Measurements from ENCODE around the gene FARS2. TPM values are rescaled to one million over a fixed set of nuclear protein-coding genes. Genes with fewer than 3 reads are reported as not detected.

Gene FARS2
- total and polyA plus RNA-seq, 7 experiments from 2014 or later, result 16.2 to 28.1 (median 20.8) TPM

DNA sequence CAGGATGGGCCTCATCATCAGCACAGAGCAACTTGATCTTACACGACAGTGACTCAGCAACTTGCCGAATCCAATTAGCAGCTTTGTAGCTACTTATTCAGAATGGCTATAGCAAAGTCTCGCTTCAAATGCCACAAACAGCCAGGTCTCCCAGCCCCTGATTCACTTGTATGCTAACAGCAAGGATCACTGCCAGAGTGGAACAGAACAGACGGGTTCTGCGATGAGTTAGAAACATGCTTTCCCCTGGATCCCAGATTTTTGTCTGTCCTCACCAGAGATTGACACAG, 491.0 kb downstream of the FARS2 start:
- intact Hi-C loops (cut with micrococcal nuclease), result no loop called here
- no peaks in the 10 kb centered on the region for H3K4me1 ChIP-seq (ENCODE audit: control insufficient read depth in 2 of 2, insufficient read depth in 2 of 2, low read length in 2 of 2)
- DNase-seq (no peak), ATAC-seq (no peak)
- H3K27ac ChIP-seq (ENCODE audit: low read depth, low read length), result no peak overlapping the region
- no peak overlapping the region for H3K27ac Mint-ChIP-seq
- H3K36me3 ChIP-seq (ENCODE audit: control insufficient read depth in 2 of 3, insufficient read depth in 3 of 3, low read length in 3 of 3), result no peaks in the 10 kb centered on the region
- ChIA-PET POLR2A (interaction anchor here (0.7 kb wide), 1 partner anchor 155 kb away, joined by 3 read pairs; no protein-coding TSS in a partner anchor), CTCF (interaction anchor here (1.0 kb wide), 1 partner anchor 795 kb away, joined by 3 read pairs; no protein-coding TSS in a partner anchor)
- peaks cover 0 to 14% (median 0%) of the 10 kb centered on the region in 3 experiments for H3K9me3 ChIP-seq (ENCODE audit: control insufficient read depth in 2 of 3, low read length in 3 of 3)
- peaks cover 14 to 79% (median 70%) of the 10 kb centered on the region in 5 donors for H3K36me3 Mint-ChIP-seq
- H3K27me3 ChIP-seq (ENCODE audit: control insufficient read depth in 2 of 2, insufficient read depth in 2 of 2, low read length in 2 of 2), result no peaks in the 10 kb centered on the region
- no peak overlapping the region for H3K4me3 Mint-ChIP-seq
- peaks cover 11 to 49% (median 23%) of the 10 kb centered on the region in 11 donors for H3K9me3 Mint-ChIP-seq
- no peaks in the 10 kb centered on the region for H3K27me3 Mint-ChIP-seq
- peaks cover 0 to 6% (median 0%) of the 10 kb centered on the region in 7 donors for H3K4me1 Mint-ChIP-seq
- H3K4me3 ChIP-seq (ENCODE audit: low read length), result no peak overlapping the region

DNA sequence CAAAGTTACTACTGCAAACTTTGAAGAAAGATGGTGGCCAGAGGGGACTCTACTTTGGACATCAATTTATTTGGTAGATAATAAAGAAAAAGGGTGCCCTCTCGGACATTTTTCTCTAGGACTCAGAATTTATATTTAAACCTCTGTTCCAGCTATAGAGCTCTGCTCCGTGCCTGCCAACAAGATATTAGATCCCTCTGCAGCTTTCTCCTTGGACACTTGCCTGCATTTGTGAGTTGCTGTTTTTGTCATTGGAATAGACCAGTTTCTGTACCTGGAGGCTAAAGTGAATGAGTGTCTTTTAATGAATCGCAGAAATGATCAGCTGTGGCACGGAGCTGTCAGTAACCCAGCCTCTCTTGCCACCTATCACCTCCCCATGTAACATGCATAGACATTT, 491.9 kb downstream of the FARS2 start:
- H3K27me3 ChIP-seq (ENCODE audit: control insufficient read depth in 2 of 2, insufficient read depth in 2 of 2, low read length in 2 of 2), result no peaks in the 10 kb centered on the region
- Mint-ChIP-seq H3K4me1 (peaks cover 0 to 6% (median 0%) of the 10 kb centered on the region in 7 donors), H3K36me3 (peaks cover 14 to 79% (median 69%) of the 10 kb centered on the region in 5 donors), H3K27ac (no peak overlapping the region), H3K9me3 (peaks cover 11 to 49% (median 23%) of the 10 kb centered on the region in 11 donors), H3K27me3 (no peaks in the 10 kb centered on the region), H3K4me3 (no peak overlapping the region)
- H3K4me3 ChIP-seq (ENCODE audit: low read length), result no peak overlapping the region
- peaks cover 0 to 14% (median 0%) of the 10 kb centered on the region in 3 experiments for H3K9me3 ChIP-seq (ENCODE audit: control insufficient read depth in 2 of 3, low read length in 3 of 3)
- CTCF ChIA-PET, result no interaction called here
- no peaks in the 10 kb centered on the region for H3K36me3 ChIP-seq (ENCODE audit: control insufficient read depth in 2 of 3, insufficient read depth in 3 of 3, low read length in 3 of 3)
- intact Hi-C loops (cut with micrococcal nuclease), result no loop called here
- POLR2A ChIA-PET, result no interaction called here
- no peaks in the 10 kb centered on the region for H3K4me1 ChIP-seq (ENCODE audit: control insufficient read depth in 2 of 2, insufficient read depth in 2 of 2, low read length in 2 of 2)
- ATAC-seq (no peak), DNase-seq (no peak)
- H3K27ac ChIP-seq (ENCODE audit: low read depth, low read length), result no peak overlapping the region

DNA sequence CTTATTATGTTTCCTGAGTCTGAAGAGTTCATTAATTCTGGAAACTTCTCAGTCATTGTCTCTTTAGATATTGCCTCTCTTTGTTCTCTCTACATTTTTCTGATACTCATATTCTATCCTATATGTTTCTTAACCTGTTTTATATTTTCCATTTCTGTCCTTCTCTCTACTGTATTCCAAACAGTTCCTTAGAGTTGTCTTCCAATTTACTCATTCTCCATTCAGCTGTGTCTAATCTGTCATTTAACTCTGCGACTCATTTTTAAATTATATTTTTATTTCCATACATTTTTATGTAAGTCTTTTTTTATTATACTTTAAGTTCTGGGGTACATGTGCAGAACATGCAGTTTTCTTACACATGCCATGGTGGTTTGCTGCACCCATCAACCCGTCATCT, 493.6 kb downstream of the FARS2 start:
- H3K27me3 ChIP-seq (ENCODE audit: control insufficient read depth in 2 of 2, insufficient read depth in 2 of 2, low read length in 2 of 2), result no peaks in the 10 kb centered on the region
- Mint-ChIP-seq H3K27ac (no peak overlapping the region), H3K36me3 (peaks cover 11 to 75% (median 65%) of the 10 kb centered on the region in 5 donors), H3K4me1 (peaks cover 0 to 10% (median 0%) of the 10 kb centered on the region in 7 donors), H3K27me3 (no peaks in the 10 kb centered on the region), H3K4me3 (no peak overlapping the region), H3K9me3 (peaks cover 7 to 49% (median 23%) of the 10 kb centered on the region in 11 donors)
- no peak overlapping the region for H3K4me3 ChIP-seq (ENCODE audit: low read length)
- H3K36me3 ChIP-seq (ENCODE audit: control insufficient read depth in 2 of 3, insufficient read depth in 3 of 3, low read length in 3 of 3), result no peaks in the 10 kb centered on the region
- peaks cover 0 to 14% (median 0%) of the 10 kb centered on the region in 3 experiments for H3K9me3 ChIP-seq (ENCODE audit: control insufficient read depth in 2 of 3, low read length in 3 of 3)
- DNase-seq (no peak), ATAC-seq (no peak)
- ChIA-PET CTCF (no interaction called here), POLR2A (no interaction called here)
- H3K27ac ChIP-seq (ENCODE audit: low read depth, low read length), result no peak overlapping the region
- intact Hi-C loops (cut with micrococcal nuclease), result no loop called here
- no peaks in the 10 kb centered on the region for H3K4me1 ChIP-seq (ENCODE audit: control insufficient read depth in 2 of 2, insufficient read depth in 2 of 2, low read length in 2 of 2)

DNA sequence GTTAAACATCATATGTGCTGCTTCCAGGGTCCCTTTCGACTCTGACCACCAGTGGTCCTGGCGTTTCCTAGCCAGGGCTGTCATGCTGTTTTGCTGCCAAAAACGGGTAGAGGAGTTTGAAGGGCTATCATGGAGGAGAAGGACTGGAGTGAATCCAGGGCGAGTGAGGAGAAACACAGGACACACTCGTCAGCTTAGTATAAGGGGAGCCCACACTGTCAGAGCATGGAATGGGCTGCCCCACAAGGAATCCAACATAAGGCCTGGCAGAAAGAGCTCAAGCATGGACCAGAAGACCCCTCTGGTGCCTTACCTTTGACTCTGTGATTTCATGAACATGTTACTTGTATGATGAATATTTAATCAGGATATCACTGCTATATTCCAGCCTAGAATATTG, 498.3 kb downstream of the FARS2 start:
- Histone ChIP-seq H3K36me3 (ENCODE audit: control insufficient read depth in 2 of 3, insufficient read depth in 3 of 3, low read length in 3 of 3) (no peaks in the 10 kb centered on the region), H3K4me1 (ENCODE audit: control insufficient read depth in 2 of 2, insufficient read depth in 2 of 2, low read length in 2 of 2) (no peaks in the 10 kb centered on the region), H3K4me3 (ENCODE audit: low read length) (no peak overlapping the region), H3K27ac (ENCODE audit: low read depth, low read length) (no peak overlapping the region), H3K9me3 (ENCODE audit: control insufficient read depth in 2 of 3, low read length in 3 of 3) (no peaks in the 10 kb centered on the region), H3K27me3 (ENCODE audit: control insufficient read depth in 2 of 2, insufficient read depth in 2 of 2, low read length in 2 of 2) (no peaks in the 10 kb centered on the region)
- intact Hi-C loops (cut with micrococcal nuclease), result no loop called here
- DNase-seq, result no peak
- CTCF ChIA-PET, result no interaction called here
- POLR2A ChIA-PET, result no interaction called here
- H3K4me3 Mint-ChIP-seq, result no peak overlapping the region
- peaks cover 0 to 17% (median 5%) of the 10 kb centered on the region in 7 donors for H3K4me1 Mint-ChIP-seq
- H3K27ac Mint-ChIP-seq, result no peak overlapping the region
- ATAC-seq, result no peak
- no peaks in the 10 kb centered on the region for H3K27me3 Mint-ChIP-seq
- H3K36me3 Mint-ChIP-seq, result peaks cover 5 to 63% (median 31%) of the 10 kb centered on the region in 5 donors
- H3K9me3 Mint-ChIP-seq, result peaks cover 5 to 19% (median 11%) of the 10 kb centered on the region in 11 donors

DNA sequence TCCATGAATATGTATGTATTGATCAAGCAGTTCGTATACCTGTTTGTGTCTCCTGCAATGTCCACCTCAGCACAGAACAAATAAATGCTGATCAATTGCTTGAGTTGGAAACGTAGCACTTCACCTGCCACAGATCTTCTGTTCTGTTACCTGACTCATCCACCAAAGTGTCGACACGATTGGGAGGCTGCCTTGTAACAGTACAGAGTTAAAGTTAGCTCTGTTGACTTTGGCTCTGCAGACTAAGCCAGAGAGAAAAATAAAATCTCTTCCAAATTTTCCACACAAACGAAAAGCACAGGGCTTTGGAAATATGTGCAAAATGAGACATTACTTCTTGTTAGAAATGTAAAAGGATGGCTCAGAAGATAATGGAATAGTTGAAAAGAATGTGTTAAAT, 500.1 kb downstream of the FARS2 start:
- peaks cover 0 to 20% (median 5%) of the 10 kb centered on the region in 7 donors for H3K4me1 Mint-ChIP-seq
- Histone ChIP-seq H3K9me3 (ENCODE audit: control insufficient read depth in 2 of 3, low read length in 3 of 3) (no peaks in the 10 kb centered on the region), H3K4me3 (ENCODE audit: low read length) (no peak overlapping the region), H3K4me1 (ENCODE audit: control insufficient read depth in 2 of 2, insufficient read depth in 2 of 2, low read length in 2 of 2) (no peaks in the 10 kb centered on the region), H3K27ac (ENCODE audit: low read depth, low read length) (no peak overlapping the region), H3K36me3 (ENCODE audit: control insufficient read depth in 2 of 3, insufficient read depth in 3 of 3, low read length in 3 of 3) (no peaks in the 10 kb centered on the region), H3K27me3 (ENCODE audit: control insufficient read depth in 2 of 2, insufficient read depth in 2 of 2, low read length in 2 of 2) (no peaks in the 10 kb centered on the region)
- DNase-seq (no peak), ATAC-seq (no peak)
- H3K4me3 Mint-ChIP-seq, result no peak overlapping the region
- CTCF ChIA-PET, result interaction anchor here (0.6 kb wide), 1 partner anchor 284 kb away, joined by 3 read pairs; no protein-coding TSS in a partner anchor
- peak overlapping the region in 2 of 9 donors; percentile 2 to 23 for H3K27ac Mint-ChIP-seq
- peaks cover 0 to 56% (median 21%) of the 10 kb centered on the region in 5 donors for H3K36me3 Mint-ChIP-seq
- peaks cover 0 to 7% (median 2%) of the 10 kb centered on the region in 11 donors for H3K9me3 Mint-ChIP-seq
- POLR2A ChIA-PET, result no interaction called here
- H3K27me3 Mint-ChIP-seq, result no peaks in the 10 kb centered on the region
- intact Hi-C loops (cut with micrococcal nuclease), result no loop called here

DNA sequence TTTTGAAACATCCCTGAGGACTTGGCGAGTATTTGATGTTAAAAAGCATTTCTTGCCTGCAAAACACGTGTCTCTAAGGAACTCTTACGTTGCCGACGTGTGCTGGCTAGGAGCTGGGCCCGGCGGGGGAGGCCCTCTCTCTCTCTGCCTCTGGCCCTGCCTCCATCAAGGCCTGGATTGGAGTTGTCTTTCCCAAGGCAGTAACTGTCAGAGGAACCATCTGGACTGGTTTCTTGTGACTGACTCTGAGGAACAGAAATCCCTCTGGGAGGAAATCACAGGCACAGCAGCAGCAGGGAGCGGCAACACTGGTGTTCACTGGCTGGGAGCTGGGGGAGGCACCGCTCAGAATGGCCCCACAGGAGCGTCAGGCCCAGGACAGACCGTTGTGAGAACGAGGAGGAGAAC, 501.3 kb downstream of the FARS2 start:
- DNase-seq (no peak), ATAC-seq (no peak)
- no peak overlapping the region for H3K4me3 ChIP-seq (ENCODE audit: low read length)
- Mint-ChIP-seq H3K4me3 (no peak overlapping the region), H3K4me1 (peaks cover 0 to 20% (median 5%) of the 10 kb centered on the region in 7 donors), H3K36me3 (peaks cover 1 to 59% (median 21%) of the 10 kb centered on the region in 5 donors), H3K27ac (peak overlapping the region in 3 of 9 donors; percentile 15 to 33 (median 21)), H3K27me3 (no peaks in the 10 kb centered on the region), H3K9me3 (peaks cover 0 to 15% (median 3%) of the 10 kb centered on the region in 11 donors)
- no peak overlapping the region for H3K27ac ChIP-seq (ENCODE audit: low read depth, low read length)
- H3K36me3 ChIP-seq (ENCODE audit: control insufficient read depth in 2 of 3, insufficient read depth in 3 of 3, low read length in 3 of 3), result no peaks in the 10 kb centered on the region
- intact Hi-C loops (cut with micrococcal nuclease), result no loop called here
- POLR2A ChIA-PET, result no interaction called here
- no peaks in the 10 kb centered on the region for H3K9me3 ChIP-seq (ENCODE audit: control insufficient read depth in 2 of 3, low read length in 3 of 3)
- CTCF ChIA-PET, result no interaction called here
- H3K27me3 ChIP-seq (ENCODE audit: control insufficient read depth in 2 of 2, insufficient read depth in 2 of 2, low read length in 2 of 2), result no peaks in the 10 kb centered on the region
- no peaks in the 10 kb centered on the region for H3K4me1 ChIP-seq (ENCODE audit: control insufficient read depth in 2 of 2, insufficient read depth in 2 of 2, low read length in 2 of 2)

DNA sequence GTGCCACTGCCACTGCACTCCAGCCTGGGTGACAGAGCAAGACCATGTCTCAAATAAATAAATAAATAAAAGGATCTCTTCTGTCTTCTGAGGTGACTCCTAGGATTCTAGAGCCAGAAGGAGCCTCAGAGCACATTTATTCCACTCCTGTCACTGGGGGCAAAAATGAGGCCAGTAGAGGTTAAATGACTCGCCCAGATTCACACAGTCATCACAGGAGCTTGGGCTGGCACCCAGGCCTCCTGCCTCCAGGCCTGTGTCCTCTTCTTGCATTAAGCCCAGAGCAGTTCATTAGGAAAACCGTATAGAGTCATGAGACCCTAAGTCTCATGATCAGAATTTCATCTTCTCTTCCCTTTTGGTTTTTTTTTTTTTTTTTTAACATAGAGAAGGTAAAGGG, 502.1 kb downstream of the FARS2 start:
- ChIA-PET POLR2A (interaction anchor here (0.7 kb wide), 1 partner anchor 22 kb away, joined by 3 read pairs; no protein-coding TSS in a partner anchor), CTCF (no interaction called here)
- H3K4me1 Mint-ChIP-seq, result peaks cover 0 to 20% (median 5%) of the 10 kb centered on the region in 7 donors
- H3K36me3 Mint-ChIP-seq, result peaks cover 3 to 66% (median 23%) of the 10 kb centered on the region in 5 donors
- no peaks in the 10 kb centered on the region for H3K27me3 ChIP-seq (ENCODE audit: control insufficient read depth in 2 of 2, insufficient read depth in 2 of 2, low read length in 2 of 2)
- H3K9me3 ChIP-seq (ENCODE audit: control insufficient read depth in 2 of 3, low read length in 3 of 3), result no peaks in the 10 kb centered on the region
- ATAC-seq, result no peak
- no peak overlapping the region for H3K4me3 Mint-ChIP-seq
- H3K36me3 ChIP-seq (ENCODE audit: control insufficient read depth in 2 of 3, insufficient read depth in 3 of 3, low read length in 3 of 3), result no peaks in the 10 kb centered on the region
- H3K4me3 ChIP-seq (ENCODE audit: low read length), result no peak overlapping the region
- no peaks in the 10 kb centered on the region for H3K27me3 Mint-ChIP-seq
- peak overlapping the region in 3 of 9 donors; percentile 24 to 67 (median 30) for H3K27ac Mint-ChIP-seq
- H3K4me1 ChIP-seq (ENCODE audit: control insufficient read depth in 2 of 2, insufficient read depth in 2 of 2, low read length in 2 of 2), result no peaks in the 10 kb centered on the region
- intact Hi-C loops (cut with micrococcal nuclease), result no loop called here
- no peak for DNase-seq
- no peak overlapping the region for H3K27ac ChIP-seq (ENCODE audit: low read depth, low read length)
- peaks cover 0 to 24% (median 6%) of the 10 kb centered on the region in 11 donors for H3K9me3 Mint-ChIP-seq

Data from naive thymus-derived CD4-positive, alpha-beta T cell (primary cell).